Measurements from ENCODE around the gene PLEKHA5.

PLEKHA5 gene

GRCh38 chr12:19244312-19244711, 114.8 kb downstream of the PLEKHA5 start:
- TF ChIP-seq OSR1 (CRISPR knock-in tag; IDR thresholded peaks at IDR 0.05): no peak
- peak; percentile 23; the same call in 1 of the 3 replicates for ATAC-seq

GRCh38 chr12:19245106-19245505, 115.6 kb downstream of the PLEKHA5 start:
- ATAC-seq: no peak
- no peak for TF ChIP-seq TCF4 (CRISPR knock-in tag; IDR thresholded peaks at IDR 0.05; ENCODE audit: borderline replicate concordance)
- no peak for TF ChIP-seq OSR1 (CRISPR knock-in tag; IDR thresholded peaks at IDR 0.05)
- TF ChIP-seq ZNF565 (CRISPR knock-in tag; conservative IDR thresholded peaks at IDR 0.05; ENCODE audit: low read depth): no peak
- TF ChIP-seq PATZ1 (CRISPR knock-in tag; IDR thresholded peaks at IDR 0.05; ENCODE audit: borderline replicate concordance): no peak
- TF ChIP-seq CSRNP3 (CRISPR knock-in tag; IDR thresholded peaks at IDR 0.05): no peak
- no peak for TF ChIP-seq ZNF70 (CRISPR knock-in tag; IDR thresholded peaks at IDR 0.05)
- no peak for TF ChIP-seq POU6F1 (CRISPR knock-in tag; IDR thresholded peaks at IDR 0.05; ENCODE audit: borderline replicate concordance, low read depth)
- no peak for TF ChIP-seq PPARA (CRISPR knock-in tag; IDR thresholded peaks at IDR 0.05; ENCODE audit: borderline replicate concordance)
- no peak for TF ChIP-seq CSDC2 (CRISPR knock-in tag; IDR thresholded peaks at IDR 0.05)
- TF ChIP-seq SNAI2 (CRISPR knock-in tag; IDR thresholded peaks at IDR 0.05): no peak
- no peak for TF ChIP-seq GLIS3 (CRISPR knock-in tag; IDR thresholded peaks at IDR 0.05)
- no peak for TF ChIP-seq TSHZ2 (CRISPR knock-in tag; IDR thresholded peaks at IDR 0.05)
- no peak for TF ChIP-seq TOX (CRISPR knock-in tag; IDR thresholded peaks at IDR 0.05; ENCODE audit: borderline replicate concordance)

GRCh38 chr12:19245666-19246065, 116.1 kb downstream of the PLEKHA5 start:
- no peak for ATAC-seq
- TF ChIP-seq ZFP30 (CRISPR knock-in tag; IDR thresholded peaks at IDR 0.05) (no peak), ARNTL (CRISPR knock-in tag; IDR thresholded peaks at IDR 0.05; ENCODE audit: borderline replicate concordance, low read depth) (no peak), TCF4 (CRISPR knock-in tag; IDR thresholded peaks at IDR 0.05; ENCODE audit: borderline replicate concordance) (no peak), ESRRG (CRISPR knock-in tag; IDR thresholded peaks at IDR 0.05) (no peak), ISL1 (CRISPR knock-in tag; IDR thresholded peaks at IDR 0.05) (no peak), SNAI2 (CRISPR knock-in tag; IDR thresholded peaks at IDR 0.05) (no peak), OSR1 (CRISPR knock-in tag; IDR thresholded peaks at IDR 0.05) (no peak), CSDC2 (CRISPR knock-in tag; IDR thresholded peaks at IDR 0.05) (no peak)

- ATAC-seq: no peak
- TF ChIP-seq ARNTL (CRISPR knock-in tag; IDR thresholded peaks at IDR 0.05; ENCODE audit: borderline replicate concordance, low read depth): no peak
- no peak for TF ChIP-seq TCF4 (CRISPR knock-in tag; IDR thresholded peaks at IDR 0.05; ENCODE audit: borderline replicate concordance)
- TF ChIP-seq SNAI2 (CRISPR knock-in tag; IDR thresholded peaks at IDR 0.05): no peak
- no peak for TF ChIP-seq PATZ1 (CRISPR knock-in tag; IDR thresholded peaks at IDR 0.05; ENCODE audit: borderline replicate concordance)
- no peak for TF ChIP-seq PPARA (CRISPR knock-in tag; IDR thresholded peaks at IDR 0.05; ENCODE audit: borderline replicate concordance)
- no peak for TF ChIP-seq CREB5 (CRISPR knock-in tag; IDR thresholded peaks at IDR 0.05; ENCODE audit: low read depth)
- TF ChIP-seq OSR1 (CRISPR knock-in tag; IDR thresholded peaks at IDR 0.05): no peak
- no peak for TF ChIP-seq BACH2 (CRISPR knock-in tag; IDR thresholded peaks at IDR 0.05; ENCODE audit: borderline replicate concordance)
- no peak for TF ChIP-seq ZNF8 (CRISPR knock-in tag; IDR thresholded peaks at IDR 0.05)
- no peak for TF ChIP-seq ZFP3 (CRISPR knock-in tag; IDR thresholded peaks at IDR 0.05)
- no peak for TF ChIP-seq CSDC2 (CRISPR knock-in tag; IDR thresholded peaks at IDR 0.05)
- TF ChIP-seq RARB (CRISPR knock-in tag; IDR thresholded peaks at IDR 0.05): no peak
- no peak for TF ChIP-seq GLIS3 (CRISPR knock-in tag; IDR thresholded peaks at IDR 0.05)
- TF ChIP-seq ZFP30 (CRISPR knock-in tag; IDR thresholded peaks at IDR 0.05): no peak
- TF ChIP-seq ZNF70 (CRISPR knock-in tag; IDR thresholded peaks at IDR 0.05): no peak
- no peak for TF ChIP-seq ESRRG (CRISPR knock-in tag; IDR thresholded peaks at IDR 0.05)
- TF ChIP-seq ISL1 (CRISPR knock-in tag; IDR thresholded peaks at IDR 0.05): no peak
Measured at GRCh38 chr12:19246933-19247332, 117.4 kb downstream of the PLEKHA5 start.

Measured in SK-N-SH treated with all-trans-retinoic acid at 6 μM for 48 hours (cell line).